CD4-positive, alpha-beta T cell treated with Interleukin-6 at 100 ng/mL for 8 hours (primary cell): ENCODE measurements around the gene GATAD2A.
"Not testable (repeated sequence)": the region's sequence is repeated elsewhere in the genome, so short reads cannot be mapped to it uniquely, and the experiment has no call there.

ENCODE experiments used
- DNase-seq: peaks from one replicate; pipeline ENCODE4 v3.0.0-alpha.2; 2020; ENCODE audit warnings: mixed read lengths, low spot score

The GATAD2A gene, protein sequence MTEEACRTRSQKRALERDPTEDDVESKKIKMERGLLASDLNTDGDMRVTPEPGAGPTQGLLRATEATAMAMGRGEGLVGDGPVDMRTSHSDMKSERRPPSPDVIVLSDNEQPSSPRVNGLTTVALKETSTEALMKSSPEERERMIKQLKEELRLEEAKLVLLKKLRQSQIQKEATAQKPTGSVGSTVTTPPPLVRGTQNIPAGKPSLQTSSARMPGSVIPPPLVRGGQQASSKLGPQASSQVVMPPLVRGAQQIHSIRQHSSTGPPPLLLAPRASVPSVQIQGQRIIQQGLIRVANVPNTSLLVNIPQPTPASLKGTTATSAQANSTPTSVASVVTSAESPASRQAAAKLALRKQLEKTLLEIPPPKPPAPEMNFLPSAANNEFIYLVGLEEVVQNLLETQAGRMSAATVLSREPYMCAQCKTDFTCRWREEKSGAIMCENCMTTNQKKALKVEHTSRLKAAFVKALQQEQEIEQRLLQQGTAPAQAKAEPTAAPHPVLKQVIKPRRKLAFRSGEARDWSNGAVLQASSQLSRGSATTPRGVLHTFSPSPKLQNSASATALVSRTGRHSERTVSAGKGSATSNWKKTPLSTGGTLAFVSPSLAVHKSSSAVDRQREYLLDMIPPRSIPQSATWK

GRCh38 chr19:19404879-19405860, at the start of gene GATAD2A:
TSS of gene GATAD2A (plus strand) at chr19:19405675. CDS start at chr19:19465346, 59,671 bp downstream.
- peak; percentile 90 for DNase-seq

DNA sequence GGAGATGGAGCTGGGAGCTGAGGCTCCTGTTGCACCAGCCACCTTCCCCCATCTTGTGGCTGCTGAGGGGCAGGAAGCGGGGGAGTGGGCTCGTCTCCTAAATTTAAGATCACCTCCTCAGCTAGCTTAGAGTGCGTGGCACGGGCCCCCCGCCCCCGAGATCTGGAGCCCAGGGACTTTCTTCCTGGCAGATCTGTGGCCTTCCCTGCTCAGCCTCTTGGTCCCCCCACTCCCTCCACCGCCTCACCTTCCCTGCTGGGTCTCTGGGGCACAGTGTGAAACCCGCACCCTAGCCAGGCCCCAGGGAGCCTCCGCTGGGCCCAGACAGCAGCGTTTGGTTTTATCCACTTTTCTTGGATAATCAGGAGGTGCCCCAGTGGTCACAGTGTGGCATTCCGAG, 49.0 kb upstream of the GATAD2A start:
- DNase-seq, result no peak

- no peak for DNase-seq
Measured at GRCh38 chr19:19356901-19357566, 48.4 kb upstream of the GATAD2A start.

DNA sequence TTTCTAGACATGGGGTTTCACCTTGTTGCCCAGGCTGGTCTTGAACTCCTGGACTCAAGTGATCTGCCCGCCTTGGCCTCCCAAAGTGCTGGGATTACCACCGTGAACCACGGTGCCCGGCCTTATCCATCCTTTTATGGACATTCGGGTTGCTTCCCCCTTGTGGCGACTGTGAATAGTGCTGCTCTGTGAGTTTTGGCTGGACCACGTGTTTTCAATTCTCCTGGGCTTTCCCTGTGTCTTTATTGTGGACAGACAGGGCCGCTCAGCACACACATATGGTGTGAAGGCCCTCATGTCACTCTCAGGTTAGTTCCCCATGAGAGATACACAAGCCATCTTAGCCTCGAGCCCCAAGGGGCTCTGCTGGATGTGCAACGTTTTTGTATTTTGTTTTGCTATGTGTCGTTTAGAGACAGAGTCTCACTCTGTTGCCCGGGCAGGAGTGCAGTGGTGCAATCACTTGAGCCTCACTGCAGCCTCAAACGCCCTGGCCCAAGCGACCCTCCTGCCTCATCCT, 44.3 kb upstream of the GATAD2A start:
- peak; percentile 52 for DNase-seq

- no peak for DNase-seq
Measured at GRCh38 chr19:19362075-19362474, 43.4 kb upstream of the GATAD2A start.

DNA sequence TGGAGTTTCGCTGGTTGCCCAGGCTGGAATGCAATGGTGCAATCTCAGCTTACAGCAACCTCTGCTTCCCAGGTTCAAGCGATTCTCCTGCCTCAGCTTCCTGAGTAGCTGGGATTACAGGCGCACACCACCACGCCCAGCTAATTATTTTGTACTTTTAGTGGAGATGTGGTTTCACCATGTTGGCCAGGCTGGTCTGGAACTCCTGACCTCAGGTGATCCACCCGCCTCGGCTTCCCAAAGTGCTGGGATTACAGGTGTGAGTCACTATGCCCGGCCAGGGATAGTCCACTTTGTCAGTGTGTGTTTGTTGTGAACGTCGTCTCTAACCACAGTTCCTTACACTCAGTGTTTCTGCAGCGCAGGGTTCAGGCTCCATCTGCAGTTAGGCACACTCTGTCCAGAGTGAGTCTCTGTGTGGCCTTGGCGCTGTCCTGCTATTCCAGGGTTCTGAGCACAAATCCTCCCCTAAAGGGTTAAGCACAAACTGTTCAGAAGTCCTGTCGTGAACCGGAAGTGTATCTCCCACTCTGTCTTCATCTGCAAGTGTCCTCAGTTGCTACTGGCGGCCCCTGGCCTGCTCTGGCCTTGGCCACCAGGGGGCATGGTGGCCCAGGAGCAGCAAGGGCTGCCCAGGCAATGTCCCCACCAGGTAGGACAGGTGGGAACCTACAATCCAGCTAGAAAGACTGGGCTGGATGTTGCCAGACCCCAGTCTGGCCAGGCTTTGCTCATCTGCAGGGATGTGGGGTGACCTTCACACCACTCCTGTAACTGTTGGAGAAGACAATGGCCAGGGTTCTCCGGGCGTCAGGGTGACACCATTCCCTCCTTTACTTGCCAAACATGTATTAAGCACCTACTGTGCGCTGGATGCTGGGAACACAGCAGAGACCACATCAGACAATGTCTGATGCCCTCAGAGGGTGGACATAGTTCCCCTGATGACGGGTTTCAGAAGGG, 38.8 kb upstream of the GATAD2A start:
- DNase-seq, result peak; percentile 71

DNA sequence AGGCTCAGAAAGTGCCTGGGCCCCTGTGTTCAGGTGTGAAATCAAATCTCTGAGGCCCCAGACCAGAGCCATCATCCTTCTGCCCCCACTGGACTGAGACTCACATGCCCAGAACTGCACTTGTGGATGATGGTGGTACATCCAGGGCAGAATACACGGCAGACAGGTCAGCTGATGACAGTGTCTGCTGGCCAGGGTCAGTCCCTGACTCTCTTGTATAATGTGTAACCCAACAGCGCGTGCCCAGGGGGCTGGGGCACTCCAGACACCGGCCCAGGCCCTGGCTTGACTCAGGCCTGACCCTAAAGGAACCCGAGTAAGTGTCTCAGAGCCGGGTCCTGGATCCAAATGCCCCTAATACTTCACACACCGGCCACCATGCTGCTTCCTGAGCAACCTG, 37.4 kb upstream of the GATAD2A start:
- DNase-seq, result no peak

DNA sequence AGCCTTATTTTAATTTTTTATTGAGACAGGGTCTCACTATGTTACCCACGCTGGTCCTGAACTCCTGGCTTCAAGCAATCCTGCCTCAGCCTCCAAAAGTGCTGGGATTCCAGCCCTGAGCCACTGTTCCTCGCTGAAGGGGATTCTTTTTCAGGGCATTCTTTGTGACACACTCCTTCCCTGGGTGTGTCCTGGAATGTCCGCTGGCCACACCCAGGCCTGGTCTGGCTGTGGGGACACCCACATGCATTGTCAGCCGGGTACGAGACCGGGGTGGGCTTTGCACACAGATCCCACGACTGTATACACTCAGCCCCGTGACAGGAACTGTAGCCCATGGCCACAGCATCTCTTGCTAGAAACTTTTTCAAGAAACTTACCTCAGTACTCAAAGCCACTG, 34.4 kb upstream of the GATAD2A start:
- DNase-seq, result no peak

- peak; percentile 64 for DNase-seq
Measured at GRCh38 chr19:19372656-19373416, 32.6 kb upstream of the GATAD2A start.

DNA sequence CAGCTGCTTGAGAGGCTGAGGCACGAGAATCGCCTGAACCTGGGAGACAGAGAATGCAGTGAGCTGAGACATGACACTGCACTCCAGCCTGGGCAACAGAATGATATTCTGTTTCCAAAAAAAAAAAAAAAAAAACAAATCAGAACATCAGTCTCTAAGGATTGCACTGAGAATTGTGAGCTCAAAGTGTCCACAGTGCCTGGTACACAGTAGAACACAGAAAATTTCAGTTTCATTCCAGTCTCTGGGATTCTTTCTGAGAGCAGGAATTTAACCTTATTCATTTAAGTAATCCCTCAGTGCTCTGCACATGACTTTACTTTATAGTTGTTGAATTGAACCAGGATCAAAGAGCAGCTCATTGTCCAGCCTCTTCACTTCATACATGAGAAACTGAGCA, 25.9 kb upstream of the GATAD2A start:
- no peak for DNase-seq

GRCh38 chr19:19380316-19380715, 25.2 kb upstream of the GATAD2A start:
- DNase-seq, result not testable (repeated sequence)

GRCh38 chr19:19381007-19381926, 24.2 kb upstream of the GATAD2A start:
- no peak for DNase-seq

- DNase-seq, result no peak
Measured at GRCh38 chr19:19382118-19382517, 23.4 kb upstream of the GATAD2A start.

- DNase-seq, result no peak
Measured at GRCh38 chr19:19384486-19384885, 21.0 kb upstream of the GATAD2A start.

DNA sequence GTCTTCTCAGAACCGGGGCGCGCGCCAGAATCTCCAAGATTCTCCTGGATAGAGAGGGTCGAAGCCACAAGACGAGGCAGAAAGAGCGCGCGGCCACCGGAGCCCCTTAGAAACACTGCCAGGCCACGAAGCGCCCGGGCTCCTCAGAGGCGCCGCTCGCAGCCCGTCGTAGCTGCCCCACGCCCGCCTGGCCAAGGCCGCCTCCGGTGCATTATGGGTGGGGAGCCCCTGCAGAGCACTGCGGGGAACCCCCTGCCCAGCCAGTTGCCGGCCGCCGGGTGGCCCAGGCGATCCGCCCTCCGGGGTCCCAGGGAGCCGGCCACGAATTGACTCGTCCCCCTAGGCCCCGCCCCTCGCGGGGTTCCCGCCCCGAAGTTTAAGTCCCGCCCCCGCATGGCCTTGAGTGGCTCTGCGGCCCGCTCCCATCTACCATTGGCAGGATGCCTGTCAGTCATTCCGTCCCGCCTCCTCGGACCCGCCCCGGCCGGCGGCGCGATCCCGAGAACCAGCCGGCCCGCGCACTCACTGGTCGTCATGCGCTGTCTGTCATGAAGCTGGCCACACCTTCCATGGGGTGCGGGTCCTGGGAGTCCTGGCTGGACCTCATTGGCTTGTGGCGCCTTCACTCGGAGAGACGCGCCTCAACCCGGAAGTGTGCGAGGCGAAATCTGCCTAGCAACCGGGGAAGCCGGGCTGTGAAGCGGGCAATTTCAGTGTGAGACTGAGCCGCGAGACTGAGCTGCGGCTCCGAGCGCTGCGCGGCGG, 20.2 kb upstream of the GATAD2A start:
- peak; percentile 100 for DNase-seq

GRCh38 chr19:19385896-19386869, 19.3 kb upstream of the GATAD2A start:
- peak; percentile 53 for DNase-seq
